ENCODE results near the gene ZNF837.

Gene ZNF837

GRCh38 chr19:58372311-58373133 is 8.3 kb downstream of the ZNF837 start:
- POLR2A ChIA-PET = no interaction called here
- CTCF ChIA-PET = interaction anchor here (1.1 kb wide), 1 partner anchor 20 kb away, joined by 3 read pairs; no protein-coding TSS in a partner anchor
- no peak for TF ChIP-seq CTCF (IDR thresholded peaks at IDR 0.05; ENCODE audit: control extremely low read depth, extremely low read depth, low read depth, missing control alignments)
- no peak for DNase-seq (ENCODE audit: extremely low spot score)

- TF ChIP-seq CTCF (IDR thresholded peaks at IDR 0.05; ENCODE audit: control extremely low read depth, extremely low read depth, low read depth, missing control alignments) = no peak
- ChIA-PET POLR2A (interaction anchor here (0.5 kb wide), 1 partner anchor 55 kb away, joined by 4 read pairs; no protein-coding TSS in a partner anchor), CTCF (no interaction called here)
- DNase-seq (ENCODE audit: extremely low spot score) = no peak
Measured at GRCh38 chr19:58368561-58369360, 12.1 kb downstream of the ZNF837 start.

GRCh38 chr19:58367698-58368454 is 13.0 kb downstream of the ZNF837 start:
- POLR2A ChIA-PET = no interaction called here
- no peak for DNase-seq (ENCODE audit: extremely low spot score)
- CTCF ChIA-PET = no interaction called here
- TF ChIP-seq CTCF (IDR thresholded peaks at IDR 0.05; ENCODE audit: control extremely low read depth, extremely low read depth, low read depth, missing control alignments) = no peak

GRCh38 chr19:58366585-58367430 is 14.0 kb downstream of the ZNF837 start:
- TF ChIP-seq CTCF (IDR thresholded peaks at IDR 0.05; ENCODE audit: control extremely low read depth, extremely low read depth, low read depth, missing control alignments) = no peak
- ChIA-PET POLR2A (no interaction called here), CTCF (no interaction called here)
- DNase-seq (ENCODE audit: extremely low spot score) = no peak

- ChIA-PET CTCF (interaction anchor here (1.7 to 3.2 kb wide), 5 partner anchors 10 to 155 kb away, joined by 3 to 12 read pairs (median 7); partner anchors contain the start of gene ZBTB45), POLR2A (interaction anchor here (0.8 kb wide), 1 partner anchor 10 kb away, joined by 3 read pairs; no protein-coding TSS in a partner anchor)
- DNase-seq (ENCODE audit: extremely low spot score) = no peak
- TF ChIP-seq CTCF (IDR thresholded peaks at IDR 0.05; ENCODE audit: control extremely low read depth, extremely low read depth, low read depth, missing control alignments) = no peak
Measured at GRCh38 chr19:58364146-58364545, 16.7 kb downstream of the ZNF837 start.

All from GM10248 (cell line).